Testis (tissue), 2 donors: ENCODE results near the gene MECR.

Experiments
- POLR2A ChIP-seq: fragments of 450-650 bp; IDR thresholded peaks from one replicate; pipeline ENCODE4 v1.6.1; 2017; ENCODE audit warnings: antibody characterized with exemption, mild to moderate bottlenecking, moderate library complexity
- TF ChIP-seq, protein P1 (sequence below), 3 experiments: fragments of 450-650 bp in 2 of 3; fragments of 200-600 bp in 1 of 3; sonication (generic) in 1 of 3; IDR thresholded peaks; one replicate each; pipeline ENCODE4 v1.5.1; 2016 to 2019; ENCODE audit warnings: antibody characterized with exemption in 3 of 3, mild to moderate bottlenecking in 2 of 3, moderate library complexity in 1 of 3

DNA sequence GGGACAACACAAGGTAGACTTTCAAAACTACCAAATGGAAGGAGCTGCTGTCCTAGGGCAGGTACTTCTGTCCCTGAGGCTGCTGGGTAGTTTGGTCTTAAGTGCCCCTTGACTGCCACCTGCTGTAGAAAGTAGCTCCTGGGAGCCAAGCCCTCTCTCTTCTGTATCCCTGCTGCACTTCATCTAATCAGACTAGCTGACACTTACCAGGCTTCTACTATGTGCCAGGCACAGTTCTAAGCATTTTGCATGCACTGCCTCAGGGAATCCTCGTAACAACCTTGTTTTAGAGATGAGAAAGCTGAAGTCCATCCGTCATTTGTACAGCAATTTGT, 33.2 kb downstream of the MECR start:
- TF ChIP-seq, protein P1, sequence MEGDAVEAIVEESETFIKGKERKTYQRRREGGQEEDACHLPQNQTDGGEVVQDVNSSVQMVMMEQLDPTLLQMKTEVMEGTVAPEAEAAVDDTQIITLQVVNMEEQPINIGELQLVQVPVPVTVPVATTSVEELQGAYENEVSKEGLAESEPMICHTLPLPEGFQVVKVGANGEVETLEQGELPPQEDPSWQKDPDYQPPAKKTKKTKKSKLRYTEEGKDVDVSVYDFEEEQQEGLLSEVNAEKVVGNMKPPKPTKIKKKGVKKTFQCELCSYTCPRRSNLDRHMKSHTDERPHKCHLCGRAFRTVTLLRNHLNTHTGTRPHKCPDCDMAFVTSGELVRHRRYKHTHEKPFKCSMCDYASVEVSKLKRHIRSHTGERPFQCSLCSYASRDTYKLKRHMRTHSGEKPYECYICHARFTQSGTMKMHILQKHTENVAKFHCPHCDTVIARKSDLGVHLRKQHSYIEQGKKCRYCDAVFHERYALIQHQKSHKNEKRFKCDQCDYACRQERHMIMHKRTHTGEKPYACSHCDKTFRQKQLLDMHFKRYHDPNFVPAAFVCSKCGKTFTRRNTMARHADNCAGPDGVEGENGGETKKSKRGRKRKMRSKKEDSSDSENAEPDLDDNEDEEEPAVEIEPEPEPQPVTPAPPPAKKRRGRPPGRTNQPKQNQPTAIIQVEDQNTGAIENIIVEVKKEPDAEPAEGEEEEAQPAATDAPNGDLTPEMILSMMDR (IDR thresholded peaks at IDR 0.05) = peak in 2 of 3 experiments; percentile 11 to 15
- TF ChIP-seq POLR2A = no peak
